EL (cell line): ENCODE results near the gene GATM.

Experiments used
- DNase-seq: peaks from one replicate; pipeline ENCODE4 v3.0.0-alpha.2; 2016

GATM gene

GRCh38 chr15:45378149-45378912 is at the start of gene GATM:
Gene GATM, minus strand, starts transcription at chr15:45378544. Its CDS starts 91 bp downstream, at chr15:45378453.
- DNase-seq = peak; percentile 86

- DNase-seq = no peak
Observed at GRCh38 chr15:45427085-45427484, 48.7 kb upstream of the GATM start.

GRCh38 chr15:45425135-45425534 is 46.8 kb upstream of the GATM start:
- peak; percentile 58 for DNase-seq

GRCh38 chr15:45424429-45424828 is 46.1 kb upstream of the GATM start:
- no peak for DNase-seq

GRCh38 chr15:45417303-45417950 is 39.1 kb upstream of the GATM start:
- DNase-seq = no peak

- no peak for DNase-seq
Observed at GRCh38 chr15:45414215-45414885, 36.0 kb upstream of the GATM start.

GRCh38 chr15:45409596-45409995 is 31.3 kb upstream of the GATM start:
- DNase-seq = no peak

GRCh38 chr15:45407786-45408185 is 29.4 kb upstream of the GATM start:
- DNase-seq = no peak

- DNase-seq = peak; percentile 54
Observed at GRCh38 chr15:45402955-45403877, 24.9 kb upstream of the GATM start.

- DNase-seq = peak; percentile 99
Observed at GRCh38 chr15:45402162-45402954, 24.0 kb upstream of the GATM start.

- DNase-seq = no peak
Observed at GRCh38 chr15:45401665-45402161, 23.4 kb upstream of the GATM start.

GRCh38 chr15:45399381-45400212 is 21.3 kb upstream of the GATM start:
- peak; percentile 49 for DNase-seq

GRCh38 chr15:45397116-45397665 is 18.8 kb upstream of the GATM start:
- DNase-seq = no peak

- DNase-seq = no peak
Observed at GRCh38 chr15:45395943-45396342, 17.6 kb upstream of the GATM start.

GRCh38 chr15:45394681-45395080 is 16.3 kb upstream of the GATM start:
- DNase-seq = no peak

- no peak for DNase-seq
Observed at GRCh38 chr15:45393851-45394250, 15.5 kb upstream of the GATM start.

- DNase-seq = no peak
Observed at GRCh38 chr15:45392584-45392855, 14.2 kb upstream of the GATM start.

GRCh38 chr15:45391746-45392583 is 13.6 kb upstream of the GATM start:
- no peak for DNase-seq

- DNase-seq = no peak
Observed at GRCh38 chr15:45389351-45389750, 11.0 kb upstream of the GATM start.
